Large intestine (tissue), 3 donors: ENCODE data around the gene DHH. TPM values are rescaled to one million over a fixed set of nuclear protein-coding genes. Genes with fewer than 3 reads are reported as not detected.

ENCODE experiments used
- DNase-seq, 2 donors: peaks; one replicate each; pipeline versions ENCODE4 v3.0.0 to v3.0.0-alpha.2; 2013
- H3K27ac ChIP-seq: one replicate; pipeline ENCODE4 v1.5.1; 2013; ENCODE audit warnings: low read length
- H3K27me3 ChIP-seq: 2 replicates; pipeline ENCODE4 v1.6.1; 2013; ENCODE audit warnings: low read length; ENCODE audit not compliant: control insufficient read depth, insufficient read depth
- H3K36me3 ChIP-seq: 2 replicates; pipeline ENCODE4 v1.6.1; 2013; ENCODE audit warnings: low read length; ENCODE audit not compliant: control insufficient read depth, insufficient read depth
- H3K4me1 ChIP-seq: one replicate; pipeline ENCODE4 v1.6.1; 2013; ENCODE audit warnings: low read length; ENCODE audit not compliant: control insufficient read depth, insufficient read depth
- H3K4me3 ChIP-seq: one replicate; pipeline ENCODE4 v1.5.1; 2013; ENCODE audit warnings: low read length
- H3K9me3 ChIP-seq: one replicate; pipeline ENCODE4 v1.6.1; 2013; ENCODE audit warnings: mild to moderate bottlenecking, low read depth, low read length, moderate library complexity; ENCODE audit not compliant: control insufficient read depth
- WGBS: methylation state at CpG from one replicate; pipeline ENCODE4 v1.1.5; 2013; ENCODE audit warnings: low lambda C conversion rate; ENCODE audit not compliant: insufficient coverage; 5-methylcytosine and 5-hydroxymethylcytosine counted together
- polyA plus RNA-seq: library from polyadenylated mRNA; unstranded; fragments of 120-200 nt; gene quantifications from one replicate; pipeline ENCODE4 v1.2.1, GENCODE V29; 2013

Gene DHH
- polyA plus RNA-seq, 1 donor = 0.52 TPM

DNA sequence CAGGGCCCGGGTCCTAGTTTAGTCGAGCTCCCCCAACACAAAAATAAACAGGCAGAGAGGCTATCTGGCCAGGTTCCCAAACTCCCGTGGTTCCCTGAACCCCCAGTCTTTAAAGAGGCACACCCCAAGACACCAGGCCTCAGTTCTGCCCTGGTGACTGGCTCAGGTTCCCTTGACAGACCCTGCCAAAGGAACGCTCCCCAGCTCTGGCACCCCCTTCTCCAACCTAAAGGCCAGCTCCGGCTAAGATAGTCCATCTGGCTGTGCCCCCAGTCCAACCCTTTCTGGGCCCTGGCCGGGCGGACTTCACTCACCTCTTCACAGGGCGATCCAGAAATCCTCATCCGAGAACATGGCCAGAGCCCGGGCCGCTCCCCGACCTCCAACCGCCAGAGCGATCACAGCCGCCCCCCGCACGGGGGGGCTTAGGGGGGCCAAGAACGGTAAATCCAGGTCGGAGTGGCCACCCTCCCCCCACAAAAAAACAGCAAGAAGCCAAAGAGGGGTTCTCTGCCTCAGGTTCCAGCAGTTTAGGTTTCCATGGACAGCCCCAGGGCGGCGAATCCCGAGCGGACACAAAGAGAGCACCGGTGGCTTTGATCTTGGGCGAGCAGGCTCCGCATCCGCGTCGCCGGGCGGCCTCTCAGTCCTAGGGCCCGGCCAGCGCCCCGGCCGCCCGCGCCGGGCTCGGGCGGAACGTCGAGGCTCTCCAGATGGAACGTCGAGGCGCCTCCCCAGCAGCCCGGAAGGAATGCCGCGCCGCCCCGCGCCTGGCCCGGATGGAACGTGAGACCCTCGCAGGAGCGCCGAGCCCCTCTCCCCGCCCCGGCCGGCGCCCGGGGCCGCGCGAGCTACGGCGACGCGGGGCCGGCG lies 35.1 kb downstream of the DHH start:
- peak overlapping the region; percentile 80 for H3K27ac ChIP-seq

GRCh38 chr12:49059045-49059298 lies 35.6 kb downstream of the DHH start:
- H3K27ac ChIP-seq = no peak overlapping the region
- no CpG with 5 or more reads among the region's 1 CpG for whole genome bisulfite sequencing
- H3K36me3 ChIP-seq = peaks cover 17% of the 10 kb centered on the region
- no peaks in the 10 kb centered on the region for H3K27me3 ChIP-seq
- H3K4me1 ChIP-seq = peaks cover 34% of the 10 kb centered on the region
- DNase-seq = no peak
- peak overlapping the region; percentile 67 for H3K4me3 ChIP-seq
- H3K9me3 ChIP-seq = no peaks in the 10 kb centered on the region

More for the DNA sequence above, 35.1 kb downstream of the DHH start:
- Histone ChIP-seq H3K4me3 (peak overlapping the region; percentile 67), H3K36me3 (peaks cover 11% of the 10 kb centered on the region), H3K4me1 (peaks cover 34% of the 10 kb centered on the region), H3K9me3 (no peaks in the 10 kb centered on the region), H3K27me3 (no peaks in the 10 kb centered on the region)
- peak in 1 of 2 donors; percentile 41 for DNase-seq
- WGBS = no CpG with 5 or more reads among the region's 70 CpGs

DNA sequence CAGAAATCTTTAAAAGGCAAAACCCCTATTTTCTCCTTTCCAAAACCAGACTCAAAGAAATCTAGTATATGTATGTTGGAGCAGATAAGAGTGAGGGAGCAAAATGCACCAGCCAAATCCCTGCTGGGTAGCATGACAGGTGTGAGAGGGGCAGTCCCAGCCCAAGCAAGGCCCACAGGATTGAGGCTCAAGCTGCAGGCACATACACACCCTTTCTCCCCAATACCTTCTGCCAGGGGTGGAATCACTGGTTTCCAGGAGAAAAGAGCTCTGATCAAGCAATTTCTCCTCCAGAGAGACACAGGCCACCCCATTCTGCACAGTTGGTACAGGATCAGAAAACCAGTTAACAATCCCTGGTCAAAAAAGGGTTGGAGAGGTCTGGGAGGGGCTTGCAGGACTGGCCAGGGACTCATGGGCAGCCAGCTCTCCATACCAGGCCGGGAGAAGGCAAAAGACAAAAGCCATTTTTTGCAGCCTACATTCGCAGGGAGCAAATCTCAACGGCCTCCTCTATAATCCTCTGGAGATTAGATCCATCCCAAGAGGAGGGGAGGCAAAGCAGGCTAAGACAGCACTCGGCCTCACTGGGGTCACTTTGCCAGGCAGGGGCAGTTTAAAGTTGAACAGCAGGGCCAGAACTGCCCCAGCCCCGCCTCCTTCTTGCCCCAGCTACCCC lies 36.1 kb downstream of the DHH start:
- DNase-seq = no peak
- peak overlapping the region; percentile 67 for H3K4me3 ChIP-seq
- H3K4me1 ChIP-seq = peaks cover 34% of the 10 kb centered on the region
- no peak overlapping the region for H3K27ac ChIP-seq
- no peaks in the 10 kb centered on the region for H3K9me3 ChIP-seq
- peaks cover 21% of the 10 kb centered on the region for H3K36me3 ChIP-seq
- WGBS = no CpG with 5 or more reads among the region's 5 CpGs
- no peaks in the 10 kb centered on the region for H3K27me3 ChIP-seq

- Histone ChIP-seq H3K27me3 (no peaks in the 10 kb centered on the region), H3K9me3 (no peaks in the 10 kb centered on the region), H3K4me1 (peaks cover 34% of the 10 kb centered on the region), H3K36me3 (peaks cover 28% of the 10 kb centered on the region), H3K4me3 (peak overlapping the region; percentile 67), H3K27ac (no peak overlapping the region)
- DNase-seq = no peak
- WGBS = no CpG with 5 or more reads among the region's 4 CpGs
Measured at GRCh38 chr12:49057888-49058287, 36.7 kb downstream of the DHH start.

DNA sequence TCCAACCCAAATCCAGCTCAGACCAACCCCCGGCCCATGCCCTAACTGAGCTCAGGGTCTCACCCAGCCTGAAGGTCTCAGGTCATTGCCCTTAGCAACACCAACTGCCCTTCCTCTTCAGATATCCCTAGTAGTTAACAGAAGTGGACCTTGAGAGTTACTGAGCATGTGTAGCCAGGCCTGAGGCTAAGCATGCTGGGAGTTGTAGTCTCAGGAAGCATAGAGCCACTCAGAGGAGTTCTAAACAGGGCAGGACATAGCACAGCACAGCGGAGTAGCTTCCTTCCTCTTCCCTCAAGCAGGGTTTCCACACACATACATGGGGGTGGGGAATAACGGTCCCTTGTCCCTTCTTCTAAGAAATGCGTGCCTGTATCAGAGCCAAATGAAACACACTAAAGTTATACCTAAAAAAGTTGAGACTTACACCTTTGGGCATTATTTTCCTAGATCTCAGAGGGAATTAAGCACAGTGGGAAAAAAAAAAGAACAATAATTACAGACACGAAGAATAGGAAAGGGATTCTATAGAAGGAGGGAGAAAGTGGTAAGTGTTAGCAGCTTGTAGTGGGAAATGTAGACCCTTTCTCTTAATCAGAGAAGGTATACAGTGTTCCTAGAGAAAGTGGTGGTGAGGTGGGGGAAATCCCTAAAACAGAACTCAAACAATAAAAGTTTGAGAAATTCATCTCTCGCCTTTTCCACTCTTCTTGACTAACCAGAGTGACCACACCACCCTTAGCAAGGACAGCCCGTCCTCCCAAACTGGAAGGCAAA lies 38.4 kb downstream of the DHH start:
- Histone ChIP-seq H3K9me3 (no peaks in the 10 kb centered on the region), H3K4me1 (peaks cover 30% of the 10 kb centered on the region), H3K4me3 (no peak overlapping the region), H3K36me3 (peaks cover 45% of the 10 kb centered on the region), H3K27me3 (no peaks in the 10 kb centered on the region), H3K27ac (no peak overlapping the region)
- 43% methylated on average over 1 of the region's 7 CpGs for WGBS
- peak; percentile 55 to 58 for DNase-seq

- Histone ChIP-seq H3K9me3 (no peaks in the 10 kb centered on the region), H3K4me3 (no peak overlapping the region), H3K27ac (no peak overlapping the region), H3K27me3 (no peaks in the 10 kb centered on the region), H3K36me3 (peaks cover 55% of the 10 kb centered on the region), H3K4me1 (peaks cover 29% of the 10 kb centered on the region)
- no peak for DNase-seq
- WGBS = no CpG with 5 or more reads among the region's 4 CpGs
Measured at GRCh38 chr12:49055092-49055491, 39.5 kb downstream of the DHH start.

GRCh38 chr12:49054524-49054923 lies 40.1 kb downstream of the DHH start:
- H3K4me1 ChIP-seq = peaks cover 29% of the 10 kb centered on the region
- H3K36me3 ChIP-seq = peaks cover 61% of the 10 kb centered on the region

DNA sequence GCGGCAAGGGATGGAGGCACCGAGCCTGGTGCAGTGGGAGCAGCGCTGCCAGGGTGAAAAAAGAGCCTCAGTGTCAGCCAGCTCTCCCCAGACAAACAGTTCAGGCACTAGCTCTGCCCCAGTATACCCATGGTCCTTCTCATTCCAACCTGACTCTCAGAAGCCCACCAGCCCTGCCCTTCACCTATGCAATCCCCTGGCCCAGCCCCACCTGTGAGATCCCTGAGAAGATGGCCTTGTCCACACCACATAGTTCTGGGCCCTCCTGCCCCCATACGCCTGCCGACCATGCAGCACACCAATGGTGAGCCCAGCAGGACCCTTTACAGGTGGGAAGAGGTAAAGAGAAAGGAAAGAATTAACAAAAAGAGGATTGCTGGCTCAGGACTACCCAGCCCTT lies 40.5 kb downstream of the DHH start:
- no peak for DNase-seq
- no CpG with 5 or more reads among the region's 5 CpGs for WGBS

More at GRCh38 chr12:49054524-49054923, 40.1 kb downstream of the DHH start:
- no peaks in the 10 kb centered on the region for H3K27me3 ChIP-seq
- no peaks in the 10 kb centered on the region for H3K9me3 ChIP-seq
- no CpG with 5 or more reads among the region's 10 CpGs for WGBS
- DNase-seq = no peak
- no peak overlapping the region for H3K4me3 ChIP-seq
- H3K27ac ChIP-seq = no peak overlapping the region

DNA sequence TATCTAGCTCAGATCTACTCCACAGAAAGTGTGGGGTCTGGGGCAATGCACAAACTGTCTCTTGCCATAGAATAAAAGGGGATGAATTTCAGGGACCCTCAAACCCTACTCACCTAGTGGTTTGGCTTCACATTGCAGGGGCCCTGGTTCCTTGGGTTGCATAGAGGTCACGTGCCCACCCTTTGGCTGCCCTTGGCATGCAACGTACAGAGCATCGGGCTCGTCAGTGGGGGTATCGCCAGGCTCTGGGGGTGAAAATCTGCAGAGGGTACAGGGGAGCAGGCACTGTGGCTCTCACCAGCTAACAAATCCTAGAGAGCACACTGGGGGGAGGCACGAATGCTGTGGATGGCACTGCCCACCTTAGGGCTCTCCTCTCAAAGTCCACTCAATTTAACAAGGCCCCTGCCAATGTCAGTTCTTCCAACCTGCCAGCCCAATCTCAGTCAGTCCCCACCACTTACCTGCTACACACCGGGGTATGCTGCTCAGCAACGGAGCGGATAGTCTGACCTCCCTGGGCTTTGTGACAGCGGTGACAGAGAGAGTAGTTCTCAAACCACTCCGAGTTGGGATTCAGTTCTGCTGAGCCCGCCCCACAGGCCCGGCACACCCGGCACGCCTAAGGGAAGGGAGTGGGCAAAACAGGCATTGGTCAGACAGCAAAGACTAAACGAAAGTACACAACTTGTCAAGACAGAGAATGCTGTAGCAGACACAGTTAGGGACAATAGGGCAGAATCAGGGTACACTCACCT lies 42.0 kb downstream of the DHH start:
- Histone ChIP-seq H3K27ac (no peak overlapping the region), H3K4me3 (no peak overlapping the region), H3K4me1 (peaks cover 21% of the 10 kb centered on the region), H3K36me3 (peaks cover 80% of the 10 kb centered on the region), H3K9me3 (no peaks in the 10 kb centered on the region), H3K27me3 (no peaks in the 10 kb centered on the region)
- DNase-seq = no peak
- 100% methylated on average over 2 of the region's 16 CpGs for WGBS

More for the DNA sequence above, 40.5 kb downstream of the DHH start:
- no peaks in the 10 kb centered on the region for H3K27me3 ChIP-seq
- H3K27ac ChIP-seq = no peak overlapping the region
- H3K36me3 ChIP-seq = peaks cover 65% of the 10 kb centered on the region
- no peaks in the 10 kb centered on the region for H3K9me3 ChIP-seq
- H3K4me1 ChIP-seq = peaks cover 29% of the 10 kb centered on the region
- no peak overlapping the region for H3K4me3 ChIP-seq
